Spleen (tissue), 11 donors: Measurements from ENCODE around the gene BCHE. TPM values are rescaled to one million over a fixed set of nuclear protein-coding genes. Genes with fewer than 3 reads are reported as not detected.

Source experiments
- DNase-seq: peaks from one replicate; pipeline ENCODE4 v3.0.0-alpha.2; 2020
- H3K27ac ChIP-seq, 8 donors: fragments of 200-600 bp; sonication (generic) in 7 of 8; 1 replicate in 4 of 8; 2 replicates in 4 of 8; pipeline versions ENCODE4 v1.5.0 to v1.8.0; 2016 to 2021; ENCODE audit warnings: inconsistent platforms in 4 of 8, mild to moderate bottlenecking in 4 of 8, moderate library complexity in 1 of 8
- H3K27me3 ChIP-seq, 7 donors: fragments of 200-600 bp; sonication (generic) in 6 of 7; replicated peaks in 1 of 7; 1 replicate in 4 of 7; 2 replicates in 3 of 7; pipeline versions ENCODE4 v1.5.0 to v1.8.0; 2016 to 2021; ENCODE audit warnings: inconsistent platforms in 3 of 7, mild to moderate bottlenecking in 1 of 7
- H3K36me3 ChIP-seq, 6 donors: fragments of 200-600 bp; sonication (generic) in 5 of 6; 1 replicate in 4 of 6; 2 replicates in 2 of 6; pipeline versions ENCODE4 v1.5.0 to v1.8.0; 2016 to 2021; ENCODE audit warnings: inconsistent platforms in 2 of 6
- H3K4me1 ChIP-seq, 6 donors: fragments of 200-600 bp; sonication (generic) in 5 of 6; 1 replicate in 3 of 6; 2 replicates in 3 of 6; pipeline versions ENCODE4 v1.5.0 to v1.8.0; 2016 to 2021; ENCODE audit warnings: inconsistent platforms in 3 of 6
- H3K4me3 ChIP-seq, 8 donors: fragments of 200-600 bp; sonication (generic) in 7 of 8; 1 replicate in 4 of 8; 2 replicates in 4 of 8; pipeline versions ENCODE4 v1.5.0 to v1.8.0; 2016 to 2021; ENCODE audit warnings: inconsistent platforms in 4 of 8, mild to moderate bottlenecking in 4 of 8, moderate library complexity in 2 of 8
- H3K9me3 ChIP-seq, 8 donors: fragments of 200-600 bp; sonication (generic) in 7 of 8; 1 replicate in 4 of 8; 2 replicates in 4 of 8; pipeline versions ENCODE4 v1.5.0 to v1.8.0; 2016 to 2021; ENCODE audit warnings: inconsistent platforms in 4 of 8
- POLR2A ChIP-seq, 3 donors: fragments of 450-650 bp; IDR thresholded peaks; one replicate each; pipeline ENCODE4 v1.5.1; 2017; ENCODE audit warnings: antibody characterized with exemption in 3 of 3, mild to moderate bottlenecking in 1 of 3
- POLR2AphosphoS5 ChIP-seq, 3 donors: sonication (generic); formaldehyde crosslinking; IDR thresholded peaks; one replicate each; pipeline ENCODE4 v1.5.1; 2017; ENCODE audit warnings: antibody characterized with exemption in 3 of 3
- WGBS, 5 donors: extraction: QIAGEN DNeasy Blood & Tissue Kit in 3 of 5; methylation state at CpG; one replicate each; pipeline versions ENCODE4 v1.1.5 to v1.1.7; 2013 to 2018; 5-methylcytosine and 5-hydroxymethylcytosine counted together
- intact Hi-C: fragments of 100-400 bp; cut with DNase I; formaldehyde crosslinking; loops from one replicate; pipeline ENCODE4 v1.15.0; 2023; ENCODE audit warnings: low total_unique reads
- polyA plus RNA-seq, 3 donors: library from polyadenylated mRNA; stranded (reverse); fragments of 200-250 nt; gene quantifications; one replicate each; pipeline ENCODE4 v1.2.1, GENCODE V29; 2013
- total RNA-seq, 7 donors: library from RNA; depleted of rRNA in 3 of 7; stranded (reverse); fragments of >200 nt in 3 of 7; fragmentation: NEBNext Ultra II Directional in 4 of 7; extraction: Animal tissue kit (Norgen Biotek cat#: 25700) in 4 of 7; gene quantifications; one replicate each; pipeline versions ENCODE4 v1.1.0 to v1.2.1, GENCODE V29; 2016 to 2021
- TF ChIP-seq, protein P1 (sequence below), 11 experiments: fragments of 200-600 bp in 7 of 11; fragments of 450-650 bp in 4 of 11; sonication (generic) in 4 of 11; IDR thresholded peaks in 8 of 11; conservative IDR thresholded peaks in 3 of 11; 1 replicate in 7 of 11; 2 replicates in 4 of 11; pipeline versions ENCODE4 v1.4.0 to v1.8.0; 2016 to 2021; ENCODE audit warnings: antibody characterized with exemption in 11 of 11, inconsistent platforms in 4 of 11, mild to moderate bottlenecking in 1 of 11
- donor health status: healthy with polysubstance abuse.
- donor health status: DM: no; HTN: no; CAD: no; lungs with moderate emphysema.
- donor health status: DM: no; HTN: no; CAD: no.
- donor health status: Bipolar disorder and iron deficiency.
- donor health status: healthy.
- donor health status: DM: no; HTN: no; CAD: no.
- donor health status: DM: yes; HTN: yes; CAD: no.

The BCHE gene
- total and polyA plus RNA-seq, 10 donors: 0.93 to 11.4 (median 7.2) TPM

DNA sequence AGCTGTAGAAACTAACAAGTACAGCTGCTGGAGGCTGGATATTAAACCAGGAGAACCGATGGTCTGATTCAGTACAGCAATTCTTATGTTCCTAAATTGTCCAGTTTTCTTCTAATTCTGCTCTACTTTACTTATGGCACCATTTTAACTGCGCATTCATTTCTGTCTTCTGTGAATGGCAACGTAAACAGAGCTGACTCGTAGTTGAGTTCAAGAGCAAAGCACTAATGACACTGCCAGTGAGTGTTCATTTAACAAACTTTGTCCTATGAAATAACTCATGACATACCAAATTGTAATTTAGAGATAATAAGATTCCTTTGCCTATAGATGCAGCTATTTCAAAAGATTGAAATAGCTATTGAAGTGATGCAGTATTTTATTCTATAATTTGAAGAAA lies 48.7 kb downstream of the BCHE start:
- TF ChIP-seq POLR2A (IDR thresholded peaks at IDR 0.05) (no peak), POLR2AphosphoS5 (IDR thresholded peaks at IDR 0.05) (no peak)
- TF ChIP-seq, protein P1, sequence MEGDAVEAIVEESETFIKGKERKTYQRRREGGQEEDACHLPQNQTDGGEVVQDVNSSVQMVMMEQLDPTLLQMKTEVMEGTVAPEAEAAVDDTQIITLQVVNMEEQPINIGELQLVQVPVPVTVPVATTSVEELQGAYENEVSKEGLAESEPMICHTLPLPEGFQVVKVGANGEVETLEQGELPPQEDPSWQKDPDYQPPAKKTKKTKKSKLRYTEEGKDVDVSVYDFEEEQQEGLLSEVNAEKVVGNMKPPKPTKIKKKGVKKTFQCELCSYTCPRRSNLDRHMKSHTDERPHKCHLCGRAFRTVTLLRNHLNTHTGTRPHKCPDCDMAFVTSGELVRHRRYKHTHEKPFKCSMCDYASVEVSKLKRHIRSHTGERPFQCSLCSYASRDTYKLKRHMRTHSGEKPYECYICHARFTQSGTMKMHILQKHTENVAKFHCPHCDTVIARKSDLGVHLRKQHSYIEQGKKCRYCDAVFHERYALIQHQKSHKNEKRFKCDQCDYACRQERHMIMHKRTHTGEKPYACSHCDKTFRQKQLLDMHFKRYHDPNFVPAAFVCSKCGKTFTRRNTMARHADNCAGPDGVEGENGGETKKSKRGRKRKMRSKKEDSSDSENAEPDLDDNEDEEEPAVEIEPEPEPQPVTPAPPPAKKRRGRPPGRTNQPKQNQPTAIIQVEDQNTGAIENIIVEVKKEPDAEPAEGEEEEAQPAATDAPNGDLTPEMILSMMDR (IDR thresholded peaks at IDR 0.05 in 8 of 11, conservative IDR thresholded peaks at IDR 0.05 in 3 of 11): no peak
- Histone ChIP-seq H3K36me3 (no peaks in the 10 kb centered on the region), H3K9me3 (peaks cover 0 to 6% (median 0%) of the 10 kb centered on the region in 8 donors), H3K4me3 (no peak overlapping the region), H3K27ac (no peak overlapping the region), H3K27me3 (no peaks in the 10 kb centered on the region), H3K4me1 (no peaks in the 10 kb centered on the region)
- DNase-seq: no peak
- 78 to 91% (median 85%) methylated on average over 4 of the region's 4 CpGs for WGBS, 5 donors
- intact Hi-C loops: no loop called here

DNA sequence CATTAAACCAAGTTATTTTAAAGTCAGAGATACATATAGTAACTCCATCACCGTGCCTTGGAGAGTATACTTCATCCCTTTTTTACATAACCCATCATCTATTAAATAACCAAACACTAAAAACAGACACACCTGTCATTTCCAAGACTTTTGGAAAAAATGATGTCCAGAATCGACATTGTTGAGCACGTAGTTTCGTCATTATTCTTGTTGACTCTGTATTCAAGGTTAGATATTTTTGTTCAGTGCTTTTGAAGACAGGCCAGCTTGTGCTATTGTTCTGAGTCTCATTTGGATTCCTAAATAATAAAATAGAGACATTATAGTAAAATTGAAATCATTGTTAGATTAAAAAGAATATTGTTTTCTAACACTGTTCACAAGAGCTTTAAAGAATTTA lies 51.2 kb downstream of the BCHE start:
- Histone ChIP-seq H3K27me3 (no peaks in the 10 kb centered on the region), H3K27ac (no peak overlapping the region), H3K9me3 (peaks cover 0 to 4% (median 0%) of the 10 kb centered on the region in 8 donors), H3K36me3 (no peaks in the 10 kb centered on the region), H3K4me1 (no peaks in the 10 kb centered on the region), H3K4me3 (no peak overlapping the region)
- no peak for DNase-seq
- 74 to 84% (median 82%) methylated on average over 4 of the region's 4 CpGs for WGBS, 5 donors
- intact Hi-C loops: no loop called here
- TF ChIP-seq, protein P1 (IDR thresholded peaks at IDR 0.05 in 8 of 11, conservative IDR thresholded peaks at IDR 0.05 in 3 of 11): no peak
- TF ChIP-seq POLR2A (IDR thresholded peaks at IDR 0.05) (no peak), POLR2AphosphoS5 (IDR thresholded peaks at IDR 0.05) (no peak)

- Histone ChIP-seq H3K9me3 (peaks cover 0 to 15% (median 5%) of the 10 kb centered on the region in 8 donors), H3K36me3 (no peaks in the 10 kb centered on the region), H3K27ac (no peak overlapping the region), H3K4me3 (no peak overlapping the region), H3K4me1 (no peaks in the 10 kb centered on the region), H3K27me3 (no peaks in the 10 kb centered on the region)
- no peak for TF ChIP-seq POLR2AphosphoS5 (IDR thresholded peaks at IDR 0.05)
- intact Hi-C loops: no loop called here
- WGBS, 5 donors: 85 to 96% (median 90%) methylated on average over 3 of the region's 3 CpGs
- no peak for DNase-seq
Measured at GRCh38 chr3:165784337-165784736, 52.9 kb downstream of the BCHE start.

DNA sequence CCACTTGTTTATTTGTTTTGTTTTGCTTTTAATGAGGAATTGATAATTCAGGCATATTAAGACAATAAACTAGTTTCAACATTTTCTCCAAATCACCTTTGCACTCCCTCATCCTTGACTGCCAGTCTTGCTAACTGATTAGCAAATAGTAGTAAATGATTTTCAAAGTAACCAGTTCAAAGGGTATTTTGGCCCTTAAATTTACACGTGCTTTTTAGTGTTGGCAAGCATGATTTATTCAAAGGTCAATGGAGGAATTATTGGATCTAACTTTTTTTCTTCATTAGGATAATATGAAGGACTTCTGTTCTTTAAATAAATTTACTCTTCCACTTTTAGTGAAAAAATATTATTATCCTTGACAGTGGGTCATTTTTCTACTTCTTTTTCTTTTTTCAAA lies 53.8 kb downstream of the BCHE start:
- TF ChIP-seq POLR2AphosphoS5 (IDR thresholded peaks at IDR 0.05) (no peak), POLR2A (IDR thresholded peaks at IDR 0.05) (no peak)
- TF ChIP-seq, protein P1 (IDR thresholded peaks at IDR 0.05 in 8 of 11, conservative IDR thresholded peaks at IDR 0.05 in 3 of 11): no peak
- intact Hi-C loops: no loop called here
- Histone ChIP-seq H3K4me1 (no peaks in the 10 kb centered on the region), H3K36me3 (no peaks in the 10 kb centered on the region), H3K9me3 (peaks cover 0 to 16% (median 5%) of the 10 kb centered on the region in 8 donors), H3K4me3 (no peak overlapping the region), H3K27ac (no peak overlapping the region), H3K27me3 (no peaks in the 10 kb centered on the region)
- DNase-seq: no peak
- WGBS, 5 donors: 56 to 76% (median 67%) methylated on average over 1 of the region's 1 CpG

DNA sequence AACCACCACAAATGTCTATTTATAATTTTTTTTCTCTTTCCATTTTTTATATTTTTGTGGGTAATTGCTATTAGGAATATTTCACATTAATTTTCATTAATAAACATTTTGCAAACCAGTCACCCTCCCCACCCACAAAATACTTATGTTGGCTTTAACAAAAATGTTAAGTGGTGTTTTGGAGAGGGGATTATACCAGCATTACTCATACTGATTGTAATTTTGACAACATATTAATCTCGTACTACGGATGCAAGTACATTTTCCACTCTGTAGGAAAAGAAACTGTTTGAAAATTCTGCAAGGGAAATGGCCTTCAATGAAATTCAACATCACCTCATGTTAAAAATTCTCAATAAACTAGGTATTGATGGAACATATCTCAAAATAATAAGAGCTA lies 58.3 kb downstream of the BCHE start:
- WGBS, 5 donors: 71 to 89% (median 77%) methylated on average over 2 of the region's 2 CpGs
- Histone ChIP-seq H3K27ac (no peak overlapping the region), H3K27me3 (no peaks in the 10 kb centered on the region), H3K4me1 (no peaks in the 10 kb centered on the region), H3K4me3 (no peak overlapping the region), H3K9me3 (peaks cover 0 to 16% (median 5%) of the 10 kb centered on the region in 8 donors), H3K36me3 (no peaks in the 10 kb centered on the region)
- DNase-seq: no peak
- intact Hi-C loops: no loop called here
- TF ChIP-seq POLR2AphosphoS5 (IDR thresholded peaks at IDR 0.05) (no peak), POLR2A (IDR thresholded peaks at IDR 0.05) (no peak)
- TF ChIP-seq, protein P1 (IDR thresholded peaks at IDR 0.05 in 8 of 11, conservative IDR thresholded peaks at IDR 0.05 in 3 of 11): no peak
